ENCODE measurements around the gene GNAI1. TPM values are rescaled to one million over a fixed set of nuclear protein-coding genes. Genes with fewer than 3 reads are reported as not detected.

The GNAI1 gene
- polyA plus RNA-seq, 5 donors = 108 to 163 (median 137) TPM

- DNase-seq = no peak
Measured at GRCh38 chr7:80206763-80207162, 72.1 kb downstream of the GNAI1 start.

GRCh38 chr7:80207501-80207900 is 72.9 kb downstream of the GNAI1 start:
- no peak for DNase-seq

GRCh38 chr7:80208700-80209099 is 74.1 kb downstream of the GNAI1 start:
- no peak for DNase-seq

- no peak for DNase-seq
Measured at GRCh38 chr7:80210400-80210799, 75.8 kb downstream of the GNAI1 start.

- DNase-seq = no peak
Measured at GRCh38 chr7:80213814-80214213, 79.2 kb downstream of the GNAI1 start.

- no peak for DNase-seq
Measured at GRCh38 chr7:80215734-80216133, 81.1 kb downstream of the GNAI1 start.

- no peak for DNase-seq
Measured at GRCh38 chr7:80216996-80217842, 82.6 kb downstream of the GNAI1 start.

- DNase-seq = no peak
Measured at GRCh38 chr7:80218723-80219122, 84.1 kb downstream of the GNAI1 start.

- no peak for DNase-seq
Measured at GRCh38 chr7:80220022-80220634, 85.5 kb downstream of the GNAI1 start.

- DNase-seq = no peak
Measured at GRCh38 chr7:80224415-80224814, 89.8 kb downstream of the GNAI1 start.

GRCh38 chr7:80225361-80225760 is 90.7 kb downstream of the GNAI1 start:
- DNase-seq = no peak

- peak; percentile 33 to 43 for DNase-seq
Measured at GRCh38 chr7:80226629-80227028, 92.0 kb downstream of the GNAI1 start.

GRCh38 chr7:80230327-80230726 is 95.7 kb downstream of the GNAI1 start:
- no peak for DNase-seq

- no peak for DNase-seq
Measured at GRCh38 chr7:80231707-80232106, 97.1 kb downstream of the GNAI1 start.

- DNase-seq = no peak
Measured at GRCh38 chr7:80232979-80233724, 98.5 kb downstream of the GNAI1 start.

GRCh38 chr7:80235334-80235733 is 100.7 kb downstream of the GNAI1 start:
- no peak for DNase-seq

GRCh38 chr7:80236681-80237080 is 102.0 kb downstream of the GNAI1 start:
- no peak for DNase-seq

- DNase-seq = no peak
Measured at GRCh38 chr7:80240265-80241025, 105.8 kb downstream of the GNAI1 start.

GRCh38 chr7:80241671-80242070 is 107.0 kb downstream of the GNAI1 start:
- no peak for DNase-seq

GRCh38 chr7:80243425-80243824 is 108.8 kb downstream of the GNAI1 start:
- DNase-seq = no peak

- DNase-seq = no peak
Measured at GRCh38 chr7:80244206-80244916, 109.7 kb downstream of the GNAI1 start.
